HG03175 (cell line): ENCODE data around the gene SPTBN1.

Experiments
- ATAC-seq: cut with Tn5 transposase; IDR thresholded peaks from one replicate; pipeline ENCODE4 v1.9.1; 2021; ENCODE audit warnings: mild to moderate bottlenecking, moderate library complexity; ENCODE audit not compliant: unreplicated experiment

Gene SPTBN1

GRCh38 chr2:54549917-54550518, 93.9 kb downstream of the SPTBN1 start:
- no peak for ATAC-seq

GRCh38 chr2:54550547-54550946, 94.4 kb downstream of the SPTBN1 start:
- no peak for ATAC-seq

GRCh38 chr2:54551123-54551756, 95.1 kb downstream of the SPTBN1 start:
- peak; percentile 45 for ATAC-seq

GRCh38 chr2:54553075-54553474, 96.9 kb downstream of the SPTBN1 start:
- ATAC-seq = no peak

GRCh38 chr2:54553775-54554174, 97.6 kb downstream of the SPTBN1 start:
- ATAC-seq = no peak

GRCh38 chr2:54555318-54555837, 99.3 kb downstream of the SPTBN1 start:
- no peak for ATAC-seq

- ATAC-seq = no peak
These were observed 100.5 kb downstream of the SPTBN1 start for GRCh38 chr2:54556621-54557121.

GRCh38 chr2:54557211-54557600, 101.1 kb downstream of the SPTBN1 start:
- no peak for ATAC-seq

- peak; percentile 36 for ATAC-seq
These were observed 101.6 kb downstream of the SPTBN1 start for GRCh38 chr2:54557601-54558187.

GRCh38 chr2:54558188-54559005, 102.3 kb downstream of the SPTBN1 start:
- peak; percentile 47 for ATAC-seq

GRCh38 chr2:54559006-54559445, 102.9 kb downstream of the SPTBN1 start:
- ATAC-seq = no peak

GRCh38 chr2:54559593-54560145, 103.5 kb downstream of the SPTBN1 start:
- no peak for ATAC-seq

- ATAC-seq = peak; percentile 46
These were observed 104.2 kb downstream of the SPTBN1 start for GRCh38 chr2:54560146-54560881.

- ATAC-seq = no peak
These were observed 104.9 kb downstream of the SPTBN1 start for GRCh38 chr2:54561010-54561409.

- ATAC-seq = no peak
These were observed 108.3 kb downstream of the SPTBN1 start for GRCh38 chr2:54564439-54564838.

GRCh38 chr2:54565551-54565950, 109.4 kb downstream of the SPTBN1 start:
- no peak for ATAC-seq

GRCh38 chr2:54566896-54567295, 110.8 kb downstream of the SPTBN1 start:
- ATAC-seq = no peak

- peak; percentile 30 for ATAC-seq
These were observed 112.8 kb downstream of the SPTBN1 start for GRCh38 chr2:54568876-54569321.

GRCh38 chr2:54569745-54570301, 113.7 kb downstream of the SPTBN1 start:
- ATAC-seq = no peak
